HCT116 (cell line): ENCODE results near the gene FGF16. TPM values are rescaled to one million over a fixed set of nuclear protein-coding genes. Genes with fewer than 3 reads are reported as not detected.

Source experiments
- ATAC-seq: fragments of 200-7000 bp; cut with Tn5 transposase; 2 replicates; pipeline ENCODE4 v1.9.1; 2020; ENCODE audit warnings: mild to moderate bottlenecking, moderate library complexity
- BruUV-seq: library from RNA; stranded (reverse); fragments of 400-500 nt; replicated peaks from 2 replicates; lab custom pipeline; 2021; lab: Mats Ljungman, UMichigan
- CTCF ChIA-PET: fragments of 300-600 bp; sonication (Branson Sonifier 250); formaldehyde crosslinking; loops from one replicate; lab custom pipeline; 2021; ENCODE audit warnings: antibody characterized with exemption; lab: Charles Lee
- POLR2A ChIA-PET: fragments of 300-600, 350-600 bp; sonication (Branson Sonifier 250); formaldehyde crosslinking; loops from one replicate; lab custom pipeline; 2021; ENCODE audit warnings: antibody characterized with exemption; lab: Charles Lee
- RAD21 ChIA-PET, 2 experiments: fragments of 300-600 bp; sonication (Branson Sonifier 250); formaldehyde crosslinking; loops; one replicate each; lab custom pipeline; 2023; ENCODE audit warnings: low total read pairs in 2 of 2; ENCODE audit not compliant: uncharacterized antibody in 2 of 2, unreplicated experiment in 2 of 2, low non-redundant PET in 1 of 2; lab: Charles Lee
- DNase-seq: peaks from one replicate; pipeline ENCODE4 v3.0.0-alpha.2; 2010; ENCODE audit warnings: low read depth, low spot score
- H2AFZ ChIP-seq: fragments of 200-600 bp; shearing (Covaris generic), sonication (generic); 2 replicates; pipeline ENCODE4 v1.6.1; 2017; ENCODE audit warnings: low read depth, mixed run types, mixed read lengths, antibody characterized with exemption, low read length; ENCODE audit not compliant: poor library complexity, severe bottlenecking
- H3K27ac ChIP-seq: 2 replicates; pipeline ENCODE4 v1.5.1; 2012; ENCODE audit warnings: low read depth, low read length
- H3K27me3 ChIP-seq: fragments of 200-600 bp; sonication (generic); 2 replicates; pipeline ENCODE4 v1.6.1; 2016; ENCODE audit warnings: mixed run types, low read length, mixed read lengths; ENCODE audit not compliant: insufficient read depth
- H3K36me3 ChIP-seq, 2 experiments: fragments of 200-500 bp in 1 of 2; fragments of 200-600 bp in 1 of 2; sonication (Bioruptor generic) in 1 of 2; sonication (generic) in 1 of 2; 2 replicates each; pipeline versions ENCODE4 v1.5.1 to v1.6.1; 2014 to 2016; ENCODE audit warnings: low read length in 2 of 2, inconsistent platforms in 1 of 2, mixed read lengths in 1 of 2, mixed run types in 1 of 2; ENCODE audit not compliant: insufficient read depth in 2 of 2, control insufficient read depth in 1 of 2
- H3K4me1 ChIP-seq, 2 experiments: fragments of 200-600 bp in 1 of 2; sonication (generic) in 1 of 2; 2 replicates each; pipeline versions ENCODE4 v1.5.1 to v1.6.1; 2012 to 2017; ENCODE audit warnings: low read length in 2 of 2, inconsistent platforms in 1 of 2, mild to moderate bottlenecking in 1 of 2, mixed read lengths in 1 of 2, mixed run types in 1 of 2, moderate library complexity in 1 of 2; ENCODE audit not compliant: insufficient read depth in 2 of 2, control insufficient read depth in 1 of 2
- H3K4me2 ChIP-seq: fragments of 200-600 bp; sonication (generic); 2 replicates; pipeline ENCODE4 v1.6.1; 2017; ENCODE audit warnings: mixed run types, low read length, mixed read lengths
- H3K4me3 ChIP-seq, 2 experiments: fragments of 200-600 bp in 1 of 2; sonication (generic) in 1 of 2; replicated peaks in 1 of 2; 2 replicates each; pipeline ENCODE4 v1.5.1; 2011 to 2016; ENCODE audit warnings: low read length in 2 of 2, control low read depth in 1 of 2, low read depth in 1 of 2, mild to moderate bottlenecking in 1 of 2, mixed read lengths in 1 of 2, mixed run types in 1 of 2
- H3K79me2 ChIP-seq: fragments of 200-600 bp; sonication (generic); 2 replicates; pipeline ENCODE4 v1.6.1; 2017; ENCODE audit warnings: mild to moderate bottlenecking, mixed run types, low read length, moderate library complexity, mixed read lengths; ENCODE audit not compliant: insufficient read depth
- H3K9ac ChIP-seq: fragments of 200-600 bp; sonication (generic); 2 replicates; pipeline ENCODE4 v1.6.1; 2016; ENCODE audit warnings: low read length, mixed read lengths
- H3K9me2 ChIP-seq: fragments of 200-600 bp; sonication (generic), shearing (Covaris generic); 2 replicates; pipeline ENCODE4 v1.6.1; 2017; ENCODE audit warnings: mixed run types, mild to moderate bottlenecking, moderate library complexity; ENCODE audit not compliant: insufficient read depth
- H3K9me3 ChIP-seq, 2 experiments: fragments of 200-500 bp in 1 of 2; fragments of 200-600 bp in 1 of 2; sonication (Bioruptor generic) in 1 of 2; sonication (generic) in 1 of 2; 2 replicates each; pipeline ENCODE4 v1.6.1; 2014 to 2017; ENCODE audit warnings: low read length in 2 of 2, mixed read lengths in 2 of 2, inconsistent platforms in 1 of 2, low read depth in 1 of 2, mild to moderate bottlenecking in 1 of 2, mixed run types in 1 of 2, moderate library complexity in 1 of 2; ENCODE audit not compliant: control insufficient read depth in 1 of 2, insufficient read depth in 1 of 2
- H4K20me1 ChIP-seq: fragments of 200-600 bp; sonication (generic), shearing (Covaris generic); 2 replicates; pipeline ENCODE4 v1.6.1; 2017; ENCODE audit warnings: mixed run types, mild to moderate bottlenecking, moderate library complexity; ENCODE audit not compliant: insufficient read depth
- CBX3 ChIP-seq: IDR thresholded peaks from 2 replicates; pipeline ENCODE4 v1.6.1; 2012; ENCODE audit warnings: low read depth
- EGR1 ChIP-seq: IDR thresholded peaks from 2 replicates; pipeline ENCODE4 v1.6.1; 2012; ENCODE audit warnings: low read depth
- ELF1 ChIP-seq: IDR thresholded peaks from 2 replicates; pipeline ENCODE4 v1.6.1; 2012; ENCODE audit warnings: low read depth, borderline replicate concordance
- EZH2 ChIP-seq: fragments of 200-600 bp; sonication (generic); IDR thresholded peaks from 2 replicates; pipeline ENCODE4 v1.6.1; 2017; ENCODE audit warnings: antibody characterized with exemption, mixed run types
- FOSL1 ChIP-seq: IDR thresholded peaks from 2 replicates; pipeline ENCODE4 v1.6.1; 2012; ENCODE audit warnings: low read depth
- POLR2AphosphoS5 ChIP-seq: IDR thresholded peaks from 2 replicates; pipeline ENCODE4 v1.6.1; 2011; ENCODE audit warnings: mild to moderate bottlenecking, low read depth, low read length, moderate library complexity
- RAD21 ChIP-seq: IDR thresholded peaks from 2 replicates; pipeline ENCODE4 v1.6.1; 2012; ENCODE audit warnings: low read depth, mild to moderate bottlenecking
- YY1 ChIP-seq: IDR thresholded peaks from 2 replicates; pipeline ENCODE4 v1.6.1; 2011; ENCODE audit warnings: low read length, low read depth, moderate library complexity, mild to moderate bottlenecking; ENCODE audit not compliant: insufficient replicate concordance; ENCODE audit errors: extremely low read depth
- ZBTB33 ChIP-seq: IDR thresholded peaks from 2 replicates; pipeline ENCODE4 v1.6.1; 2011; ENCODE audit warnings: mild to moderate bottlenecking, low read length, moderate library complexity; ENCODE audit not compliant: insufficient replicate concordance; ENCODE audit errors: extremely low read depth
- ZFX ChIP-seq: fragments of 450-650 bp; IDR thresholded peaks from 2 replicates; pipeline ENCODE4 v1.6.1; 2017
- ZNF274 ChIP-seq: fragments of 200-500 bp; sonication (Bioruptor generic); IDR thresholded peaks from 2 replicates; pipeline ENCODE4 v1.6.1; 2014; ENCODE audit warnings: mild to moderate bottlenecking, low read depth, low read length, inconsistent platforms
- intact Hi-C: fragments of 100-400 bp; cut with micrococcal nuclease; formaldehyde crosslinking; loops from 2 replicates; pipeline ENCODE4 v1.10.0; 2022
- total RNA-seq: library from RNA; stranded (reverse); gene quantifications from one replicate; pipeline ENCODE4 v1.2.1, GENCODE V29; 2021; ENCODE audit not compliant: unreplicated experiment

FGF16 gene
- total RNA-seq, 1 experiment from 2014 or later = not detected

- TF ChIP-seq CBX3 = no peak
- TF ChIP-seq EZH2 = no peak
- no peak for TF ChIP-seq YY1
- no peak for TF ChIP-seq ZNF274
- no peak for TF ChIP-seq EGR1
- no peak for TF ChIP-seq POLR2AphosphoS5
- TF ChIP-seq RAD21 = no peak
- TF ChIP-seq ELF1 = no peak
- no peak for TF ChIP-seq ZBTB33
- no peak for TF ChIP-seq FOSL1
- no peak for TF ChIP-seq ZFX
- Histone ChIP-seq H3K4me2 (no peak overlapping the region), H2AFZ (no peak overlapping the region), H3K4me1 (no peaks in the 10 kb centered on the region), H4K20me1 (no peaks in the 10 kb centered on the region), H3K27ac (no peak overlapping the region), H3K9me3 (no peaks in the 10 kb centered on the region), H3K9ac (no peak overlapping the region), H3K79me2 (no peaks in the 10 kb centered on the region), H3K9me2 (no peaks in the 10 kb centered on the region), H3K4me3 (no peak overlapping the region), H3K36me3 (no peaks in the 10 kb centered on the region), H3K27me3 (no peaks in the 10 kb centered on the region)
- RAD21 ChIA-PET = no interaction called here
- CTCF ChIA-PET = no interaction called here
- POLR2A ChIA-PET = no interaction called here
- DNase-seq (no peak), ATAC-seq (no peak)
- intact Hi-C loops = no loop called here
- no TSS peak for BruUV-seq
Observed at GRCh38 chrX:77412631-77413030, 34.6 kb upstream of the FGF16 start.
